Activated naive CD8-positive, alpha-beta T cell treated with anti-CD3 and anti-CD28 coated beads, Interleukin-2, amount 10 ng/mL, durations not matched to agents 7 days and 5 days (primary cell): ENCODE results near the gene CXXC5. TPM values are rescaled to one million over a fixed set of nuclear protein-coding genes. Genes with fewer than 3 reads are reported as not detected.

Experiments
- ATAC-seq: fragments of 150-1000 bp; cut with Tn5 transposase; one replicate; pipeline ENCODE4 v1.10.0; 2021; ENCODE audit warnings: low read depth, moderate library complexity
- POLR2A ChIA-PET: fragments of 350-600 bp; sonication (Branson Sonifier 250); formaldehyde crosslinking; loops from one replicate; lab custom pipeline; 2021; ENCODE audit warnings: antibody characterized with exemption; lab: Charles Lee
- DNase-seq: peaks from one replicate; pipeline ENCODE4 v3.0.0; 2021
- H3K27ac Mint-ChIP-seq: one replicate; pipeline ENCODE4 v1.8.0; 2022; ENCODE audit warnings: mild to moderate bottlenecking, mixed read lengths
- H3K27me3 Mint-ChIP-seq: one replicate; pipeline ENCODE4 v1.8.0; 2022; ENCODE audit warnings: mild to moderate bottlenecking, moderate library complexity, mixed read lengths
- H3K36me3 Mint-ChIP-seq: one replicate; pipeline ENCODE4 v1.8.0; 2021; ENCODE audit warnings: mild to moderate bottlenecking, mixed read lengths
- H3K4me1 Mint-ChIP-seq: one replicate; pipeline ENCODE4 v1.8.0; 2021; ENCODE audit warnings: mixed read lengths
- H3K4me3 Mint-ChIP-seq: one replicate; pipeline ENCODE4 v1.8.0; 2022; ENCODE audit warnings: mild to moderate bottlenecking, moderate library complexity, mixed read lengths
- H3K9me3 Mint-ChIP-seq: one replicate; pipeline ENCODE4 v1.8.0; 2021; ENCODE audit warnings: mixed read lengths
- total RNA-seq, 2 experiments: library from RNA; stranded (reverse); gene quantifications; one replicate each; pipeline ENCODE4 v1.2.3, GENCODE V29; 2021

Gene CXXC5
- total RNA-seq, 2 experiments from 2014 or later = 3.5 to 4.6 TPM

- Mint-ChIP-seq H3K27me3 (no peaks in the 10 kb centered on the region), H3K9me3 (no peaks in the 10 kb centered on the region), H3K4me3 (no peak overlapping the region), H3K27ac (no peak overlapping the region), H3K4me1 (peaks cover 2% of the 10 kb centered on the region), H3K36me3 (no peaks in the 10 kb centered on the region)
- ATAC-seq (no peak), DNase-seq (no peak)
- POLR2A ChIA-PET = interaction anchor here (1.6 kb wide), 1 partner anchor 18 kb away, joined by 3 read pairs; no protein-coding TSS in a partner anchor
Observed at GRCh38 chr5:139677736-139678613, 29.8 kb downstream of the CXXC5 start.

- DNase-seq (no peak), ATAC-seq (no peak)
- no peak overlapping the region for H3K27ac Mint-ChIP-seq
- no peaks in the 10 kb centered on the region for H3K9me3 Mint-ChIP-seq
- H3K4me1 Mint-ChIP-seq = peaks cover 4% of the 10 kb centered on the region
- no peak overlapping the region for H3K4me3 Mint-ChIP-seq
- H3K36me3 Mint-ChIP-seq = no peaks in the 10 kb centered on the region
- POLR2A ChIA-PET = interaction anchor here (1.6 kb wide), 1 partner anchor 19 kb away, joined by 3 read pairs; no protein-coding TSS in a partner anchor
- H3K27me3 Mint-ChIP-seq = no peaks in the 10 kb centered on the region
Observed at GRCh38 chr5:139678751-139679750, 30.9 kb downstream of the CXXC5 start.

DNA sequence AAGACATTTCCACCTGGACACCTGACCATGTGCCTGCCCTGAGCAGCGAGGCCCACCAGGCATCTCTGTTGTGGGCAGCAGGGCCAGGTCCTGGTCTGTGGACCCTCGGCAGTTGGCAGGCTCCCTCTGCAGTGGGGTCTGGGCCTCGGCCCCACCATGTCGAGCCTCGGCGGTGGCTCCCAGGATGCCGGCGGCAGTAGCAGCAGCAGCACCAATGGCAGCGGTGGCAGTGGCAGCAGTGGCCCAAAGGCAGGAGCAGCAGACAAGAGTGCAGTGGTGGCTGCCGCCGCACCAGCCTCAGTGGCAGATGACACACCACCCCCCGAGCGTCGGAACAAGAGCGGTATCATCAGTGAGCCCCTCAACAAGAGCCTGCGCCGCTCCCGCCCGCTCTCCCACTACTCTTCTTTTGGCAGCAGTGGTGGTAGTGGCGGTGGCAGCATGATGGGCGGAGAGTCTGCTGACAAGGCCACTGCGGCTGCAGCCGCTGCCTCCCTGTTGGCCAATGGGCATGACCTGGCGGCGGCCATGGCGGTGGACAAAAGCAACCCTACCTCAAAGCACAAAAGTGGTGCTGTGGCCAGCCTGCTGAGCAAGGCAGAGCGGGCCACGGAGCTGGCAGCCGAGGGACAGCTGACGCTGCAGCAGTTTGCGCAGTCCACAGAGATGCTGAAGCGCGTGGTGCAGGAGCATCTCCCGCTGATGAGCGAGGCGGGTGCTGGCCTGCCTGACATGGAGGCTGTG is 32.4 kb downstream of the CXXC5 start:
- no peak for ATAC-seq
- POLR2A ChIA-PET = no interaction called here
- no peak overlapping the region for H3K27ac Mint-ChIP-seq

DNA sequence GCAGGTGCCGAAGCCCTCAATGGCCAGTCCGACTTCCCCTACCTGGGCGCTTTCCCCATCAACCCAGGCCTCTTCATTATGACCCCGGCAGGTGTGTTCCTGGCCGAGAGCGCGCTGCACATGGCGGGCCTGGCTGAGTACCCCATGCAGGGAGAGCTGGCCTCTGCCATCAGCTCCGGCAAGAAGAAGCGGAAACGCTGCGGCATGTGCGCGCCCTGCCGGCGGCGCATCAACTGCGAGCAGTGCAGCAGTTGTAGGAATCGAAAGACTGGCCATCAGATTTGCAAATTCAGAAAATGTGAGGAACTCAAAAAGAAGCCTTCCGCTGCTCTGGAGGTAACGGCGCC is 32.9 kb downstream of the CXXC5 start:
- ATAC-seq (no peak), DNase-seq (no peak)
- POLR2A ChIA-PET = no interaction called here
- Mint-ChIP-seq H3K9me3 (no peaks in the 10 kb centered on the region), H3K27me3 (no peaks in the 10 kb centered on the region), H3K27ac (no peak overlapping the region), H3K36me3 (no peaks in the 10 kb centered on the region), H3K4me1 (peaks cover 12% of the 10 kb centered on the region), H3K4me3 (no peak overlapping the region)

More for the DNA sequence above, 32.4 kb downstream of the CXXC5 start:
- Mint-ChIP-seq H3K9me3 (no peaks in the 10 kb centered on the region), H3K4me1 (peaks cover 10% of the 10 kb centered on the region), H3K4me3 (no peak overlapping the region), H3K36me3 (no peaks in the 10 kb centered on the region), H3K27me3 (no peaks in the 10 kb centered on the region)
- no peak for DNase-seq

- peaks cover 12% of the 10 kb centered on the region for H3K4me1 Mint-ChIP-seq
- H3K27me3 Mint-ChIP-seq = no peaks in the 10 kb centered on the region
- no peaks in the 10 kb centered on the region for H3K9me3 Mint-ChIP-seq
- no peak overlapping the region for H3K4me3 Mint-ChIP-seq
- ATAC-seq (no peak), DNase-seq (no peak)
- POLR2A ChIA-PET = no interaction called here
- H3K36me3 Mint-ChIP-seq = no peaks in the 10 kb centered on the region
- H3K27ac Mint-ChIP-seq = no peak overlapping the region
Observed at GRCh38 chr5:139681466-139681865, 33.3 kb downstream of the CXXC5 start.

GRCh38 chr5:139682016-139682975 is 34.1 kb downstream of the CXXC5 start:
- no peak for ATAC-seq
- Mint-ChIP-seq H3K27ac (no peak overlapping the region), H3K4me3 (no peak overlapping the region), H3K4me1 (peaks cover 10% of the 10 kb centered on the region), H3K9me3 (no peaks in the 10 kb centered on the region), H3K36me3 (no peaks in the 10 kb centered on the region), H3K27me3 (no peaks in the 10 kb centered on the region)
- DNase-seq = no peak
- POLR2A ChIA-PET = no interaction called here

- Mint-ChIP-seq H3K4me1 (peaks cover 10% of the 10 kb centered on the region), H3K4me3 (no peak overlapping the region), H3K27me3 (no peaks in the 10 kb centered on the region), H3K27ac (no peak overlapping the region), H3K36me3 (no peaks in the 10 kb centered on the region), H3K9me3 (no peaks in the 10 kb centered on the region)
- ATAC-seq (no peak), DNase-seq (no peak)
- POLR2A ChIA-PET = interaction anchor here (0.6 kb wide), 1 partner anchor 13 kb away, joined by 3 read pairs; no protein-coding TSS in a partner anchor
Observed at GRCh38 chr5:139683295-139684271, 35.4 kb downstream of the CXXC5 start.

GRCh38 chr5:139684350-139684880 is 36.3 kb downstream of the CXXC5 start:
- Mint-ChIP-seq H3K27me3 (no peaks in the 10 kb centered on the region), H3K27ac (peak overlapping the region; percentile 30), H3K9me3 (no peaks in the 10 kb centered on the region), H3K4me3 (no peak overlapping the region), H3K4me1 (peaks cover 10% of the 10 kb centered on the region), H3K36me3 (no peaks in the 10 kb centered on the region)
- ATAC-seq (peak; percentile 28), DNase-seq (no peak)
- POLR2A ChIA-PET = interaction anchor here (0.6 kb wide), 1 partner anchor 14 kb away, joined by 3 read pairs; no protein-coding TSS in a partner anchor

- DNase-seq (no peak), ATAC-seq (no peak)
- Mint-ChIP-seq H3K27me3 (no peaks in the 10 kb centered on the region), H3K36me3 (no peaks in the 10 kb centered on the region), H3K4me3 (no peak overlapping the region), H3K4me1 (peaks cover 10% of the 10 kb centered on the region), H3K9me3 (no peaks in the 10 kb centered on the region), H3K27ac (no peak overlapping the region)
- POLR2A ChIA-PET = interaction anchor here (0.8 kb wide), 1 partner anchor 15 kb away, joined by 3 read pairs; no protein-coding TSS in a partner anchor
Observed at GRCh38 chr5:139684881-139685749, 37.0 kb downstream of the CXXC5 start.

DNA sequence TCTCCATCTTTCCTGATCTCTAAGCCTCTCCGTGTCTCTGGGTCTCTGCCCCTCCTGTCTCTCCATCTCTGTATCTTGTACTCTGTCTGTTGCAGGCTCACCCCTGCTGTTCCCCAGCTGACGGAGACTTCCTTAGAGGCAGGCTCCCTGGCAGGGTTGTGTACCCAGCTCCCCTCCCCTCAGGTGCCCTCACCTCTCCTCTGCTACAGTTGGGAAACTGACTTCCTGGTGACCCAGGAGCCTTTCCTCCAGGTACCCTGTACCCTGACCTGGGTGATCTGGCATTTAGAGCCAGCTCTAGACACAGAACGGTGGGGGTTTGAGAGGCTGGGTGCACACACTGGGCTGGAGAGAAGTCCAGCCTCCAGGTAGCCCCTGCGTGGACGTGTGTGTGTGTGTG is 37.7 kb downstream of the CXXC5 start:
- Mint-ChIP-seq H3K36me3 (no peaks in the 10 kb centered on the region), H3K4me3 (no peak overlapping the region), H3K9me3 (no peaks in the 10 kb centered on the region), H3K27ac (peak overlapping the region; percentile 39), H3K4me1 (peaks cover 10% of the 10 kb centered on the region), H3K27me3 (peaks cover 3% of the 10 kb centered on the region)
- ATAC-seq (no peak), DNase-seq (no peak)
- POLR2A ChIA-PET = interaction anchor here (0.8 kb wide), 1 partner anchor 16 kb away, joined by 3 read pairs; no protein-coding TSS in a partner anchor
